GM21423 (cell line): ENCODE results near the gene SLC39A1.
"Not testable (repeated sequence)": the region's sequence is repeated elsewhere in the genome, so short reads cannot be mapped to it uniquely, and the experiment has no call there.

Source experiments
- ATAC-seq: cut with Tn5 transposase; IDR thresholded peaks from one replicate; pipeline ENCODE4 v1.9.1; 2021; ENCODE audit warnings: mild to moderate bottlenecking, moderate library complexity; ENCODE audit not compliant: unreplicated experiment

The SLC39A1 gene

GRCh38 chr1:153932156-153933131 lies 30.9 kb downstream of the SLC39A1 start:
- ATAC-seq = no peak

DNA sequence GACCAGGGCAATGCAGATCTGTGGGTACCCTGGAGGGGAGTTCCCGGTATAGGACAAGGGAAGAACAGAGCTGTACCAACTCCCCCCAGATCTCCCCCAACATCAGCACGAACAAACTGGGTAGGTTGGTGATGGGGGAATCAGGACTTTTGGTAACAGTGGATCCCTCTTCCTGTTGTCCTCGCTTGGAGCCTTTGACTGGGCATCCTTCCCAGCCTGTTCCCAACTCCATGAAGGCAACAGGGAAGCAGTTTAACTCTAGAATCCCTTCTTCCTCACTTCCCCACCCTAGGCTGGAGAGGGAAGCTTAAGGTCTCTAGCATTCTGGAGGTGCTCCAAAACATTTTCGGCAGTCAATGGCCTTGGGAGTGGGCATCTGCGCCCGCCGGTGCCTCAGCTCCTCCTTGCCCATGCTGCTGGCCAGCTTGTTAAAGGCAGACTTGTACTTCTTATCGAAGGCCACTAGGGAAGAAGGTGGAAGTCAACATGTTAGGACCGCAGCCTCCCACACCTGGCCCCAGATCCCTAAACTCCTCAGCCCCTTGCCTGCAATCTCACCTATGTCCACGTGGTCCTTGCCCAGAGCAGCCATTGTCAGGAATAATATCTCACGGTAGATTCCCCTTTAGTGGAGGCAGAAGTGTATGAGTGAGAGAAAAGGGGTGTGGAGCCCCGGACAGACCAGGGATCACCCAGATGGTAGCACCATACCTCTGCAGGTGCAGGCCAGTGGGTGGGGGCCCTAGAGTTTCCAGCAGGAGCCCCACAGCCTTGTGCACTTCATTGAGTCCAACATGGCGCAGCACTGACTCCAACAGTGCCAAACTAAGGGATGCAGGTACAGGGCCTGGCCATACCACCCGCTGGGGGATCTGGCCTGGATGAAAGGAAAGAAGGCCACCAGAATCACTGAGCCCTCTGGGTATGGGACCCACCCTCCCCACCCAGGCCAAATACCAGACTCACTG lies 33.1 kb downstream of the SLC39A1 start:
- no peak for ATAC-seq

DNA sequence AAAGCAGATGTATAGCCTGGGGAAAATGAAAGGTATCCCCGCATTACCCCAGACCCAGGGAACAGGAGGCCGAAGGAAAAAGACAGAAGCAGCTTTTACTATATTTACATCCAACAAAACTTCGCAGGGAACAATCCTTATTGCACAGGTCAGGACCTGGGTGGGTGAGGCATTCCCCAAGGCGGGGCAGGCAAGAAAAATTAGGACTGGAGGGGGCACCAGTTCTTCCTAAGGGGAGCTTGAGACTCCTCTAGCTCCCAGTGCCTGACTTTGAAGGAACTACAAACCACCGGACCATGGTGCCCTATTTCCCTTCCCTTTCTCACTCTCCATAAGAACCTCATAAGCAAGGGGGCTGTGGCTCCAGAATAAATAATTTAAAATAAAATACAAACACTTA lies 33.9 kb downstream of the SLC39A1 start:
- no peak for ATAC-seq

DNA sequence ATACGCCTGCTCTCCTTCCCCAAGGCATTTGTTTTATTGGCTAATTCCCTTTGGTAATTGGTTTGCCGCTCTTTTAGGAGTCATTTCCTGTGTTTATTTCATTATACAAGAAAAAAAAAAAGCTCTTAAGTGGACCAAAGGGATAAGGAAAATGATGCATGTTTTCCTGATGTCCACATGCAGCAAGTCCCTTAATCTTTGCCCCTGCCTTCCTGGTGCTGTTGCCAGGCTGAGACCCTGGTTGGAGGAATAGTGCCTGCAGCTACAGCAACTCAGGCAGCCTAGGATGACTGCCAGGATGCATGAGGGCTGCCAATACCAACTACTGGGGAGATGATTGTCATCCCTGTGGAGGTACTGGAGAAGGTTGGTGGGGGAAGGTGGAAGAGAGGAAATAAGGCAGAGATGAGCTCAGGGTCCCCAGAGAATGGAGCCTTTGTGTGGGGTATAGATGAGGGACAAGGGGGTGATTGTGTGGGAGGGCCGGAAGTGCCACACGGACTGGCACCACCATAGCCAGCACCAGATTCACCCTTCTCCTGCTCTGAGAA lies 34.5 kb downstream of the SLC39A1 start:
- ATAC-seq = no peak

DNA sequence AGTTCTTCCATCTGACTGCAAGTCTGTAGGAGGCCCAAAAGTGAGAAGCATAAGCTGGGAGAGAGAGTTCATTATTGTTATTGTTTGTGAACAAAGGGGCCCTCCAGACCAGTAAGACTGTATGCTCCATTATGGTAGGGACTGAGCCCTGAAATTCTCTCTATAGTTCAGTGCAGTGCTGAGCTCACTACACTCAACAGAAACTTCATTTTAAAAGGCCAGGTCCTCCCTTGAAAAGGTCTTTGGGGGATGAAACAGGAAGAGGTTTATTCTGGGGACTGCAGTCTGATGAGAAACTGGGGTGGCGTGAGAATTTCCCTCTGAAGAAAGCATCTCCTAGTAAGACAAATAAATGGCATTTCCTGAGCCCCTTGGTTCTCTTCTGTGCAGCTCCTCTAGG lies 35.1 kb downstream of the SLC39A1 start:
- no peak for ATAC-seq

GRCh38 chr1:153926405-153926804 lies 36.9 kb downstream of the SLC39A1 start:
- ATAC-seq = no peak

DNA sequence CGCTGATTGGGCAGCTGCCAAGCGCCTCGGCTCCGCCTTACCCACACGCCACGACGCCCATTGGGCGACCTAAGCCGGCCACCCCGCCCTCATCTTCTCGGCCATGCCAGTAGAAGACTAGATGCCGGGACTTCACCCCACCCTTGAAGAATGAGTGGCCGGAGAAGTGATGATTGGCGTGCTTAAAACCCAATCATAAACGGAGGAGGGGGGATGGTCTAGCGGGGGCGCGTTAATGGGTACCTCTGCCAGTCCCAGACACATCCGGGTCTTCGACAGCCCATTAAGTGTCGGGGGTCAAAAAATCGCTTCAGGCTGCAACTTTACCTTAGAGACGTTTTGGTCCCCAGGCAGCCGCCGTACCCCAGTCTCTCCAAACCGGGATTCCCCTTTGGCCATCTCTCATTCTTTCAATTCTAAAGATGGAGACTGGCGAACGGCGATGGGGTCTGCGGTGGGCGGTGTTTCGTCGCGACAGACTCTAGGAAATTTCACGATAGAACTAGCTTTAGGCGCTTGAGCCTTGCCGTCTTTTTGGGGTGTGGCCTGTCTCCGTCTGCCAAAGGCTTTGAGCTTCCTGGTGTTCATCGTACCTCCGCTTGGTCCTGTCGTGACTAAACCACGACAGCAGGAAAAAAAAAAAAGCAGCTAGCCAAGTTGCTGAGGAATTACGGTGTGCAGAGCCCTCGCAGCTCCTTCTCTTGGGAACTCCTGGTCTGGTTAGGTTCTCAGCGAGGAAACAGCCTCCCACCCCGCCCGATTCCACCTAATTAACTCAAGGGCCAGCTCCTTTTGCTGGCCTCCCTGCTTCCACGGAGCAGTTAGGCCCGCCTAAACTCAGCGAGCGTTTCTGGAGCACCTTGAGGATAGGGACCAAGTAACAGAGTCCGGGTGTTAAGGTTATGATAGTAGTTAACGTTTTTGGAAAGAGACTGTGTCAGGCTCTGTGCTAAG lies 40.1 kb downstream of the SLC39A1 start, which contains the start of gene GATAD2B:
Gene GATAD2B, minus strand, starts transcription at position 1 of the 954 bp plus-strand sequence. CDS start 94,625 bp downstream, outside the sequence.
- peak; percentile 93 for ATAC-seq

GRCh38 chr1:153922076-153922971 lies 41.0 kb downstream of the SLC39A1 start:
- peak; percentile 22 for ATAC-seq

DNA sequence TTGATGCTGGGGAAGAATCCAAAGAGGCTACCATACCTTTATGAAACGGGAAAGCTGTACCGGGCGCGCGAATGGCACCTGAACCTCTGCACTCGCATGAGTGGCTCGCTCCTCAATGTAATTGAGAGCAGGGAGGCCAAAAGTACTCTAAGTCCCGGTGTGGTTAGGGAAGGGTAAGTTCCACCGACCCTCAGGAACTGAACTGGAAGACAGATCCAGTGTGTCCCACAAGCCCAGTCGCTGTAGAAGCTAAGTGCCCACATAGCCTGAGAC lies 41.6 kb downstream of the SLC39A1 start:
- no peak for ATAC-seq

- ATAC-seq = no peak
Observed at GRCh38 chr1:153921080-153921802, 42.1 kb downstream of the SLC39A1 start.

- no peak for ATAC-seq
Observed at GRCh38 chr1:153919876-153920852, 43.2 kb downstream of the SLC39A1 start.

DNA sequence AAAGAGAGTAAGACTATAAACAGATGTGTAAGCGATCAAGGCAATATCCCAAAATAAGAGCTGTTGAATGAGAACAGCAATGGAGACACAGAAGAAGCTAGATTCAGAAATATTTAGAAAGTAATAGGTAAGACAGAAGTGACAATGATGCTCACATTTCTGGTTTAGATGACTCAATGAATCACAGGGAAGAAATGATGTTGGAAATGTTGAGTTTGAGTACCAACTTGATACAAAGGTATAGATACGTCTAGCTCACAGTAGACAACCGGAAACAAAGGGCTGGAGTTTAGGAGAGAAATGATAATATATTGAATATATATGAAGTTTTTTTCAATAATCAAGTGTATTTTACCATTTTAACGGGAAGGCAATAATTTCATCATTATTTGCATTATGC lies 47.0 kb downstream of the SLC39A1 start:
- no peak for ATAC-seq

GRCh38 chr1:153912349-153912748 lies 51.0 kb downstream of the SLC39A1 start:
- no peak for ATAC-seq

- not testable (repeated sequence) for ATAC-seq
Observed at GRCh38 chr1:153910560-153910959, 52.8 kb downstream of the SLC39A1 start.
